ENCODE data around the gene CDHR2.
"Not testable (repeated sequence)": the region's sequence is repeated elsewhere in the genome, so short reads cannot be mapped to it uniquely, and the experiment has no call there.

CDHR2 gene

DNA sequence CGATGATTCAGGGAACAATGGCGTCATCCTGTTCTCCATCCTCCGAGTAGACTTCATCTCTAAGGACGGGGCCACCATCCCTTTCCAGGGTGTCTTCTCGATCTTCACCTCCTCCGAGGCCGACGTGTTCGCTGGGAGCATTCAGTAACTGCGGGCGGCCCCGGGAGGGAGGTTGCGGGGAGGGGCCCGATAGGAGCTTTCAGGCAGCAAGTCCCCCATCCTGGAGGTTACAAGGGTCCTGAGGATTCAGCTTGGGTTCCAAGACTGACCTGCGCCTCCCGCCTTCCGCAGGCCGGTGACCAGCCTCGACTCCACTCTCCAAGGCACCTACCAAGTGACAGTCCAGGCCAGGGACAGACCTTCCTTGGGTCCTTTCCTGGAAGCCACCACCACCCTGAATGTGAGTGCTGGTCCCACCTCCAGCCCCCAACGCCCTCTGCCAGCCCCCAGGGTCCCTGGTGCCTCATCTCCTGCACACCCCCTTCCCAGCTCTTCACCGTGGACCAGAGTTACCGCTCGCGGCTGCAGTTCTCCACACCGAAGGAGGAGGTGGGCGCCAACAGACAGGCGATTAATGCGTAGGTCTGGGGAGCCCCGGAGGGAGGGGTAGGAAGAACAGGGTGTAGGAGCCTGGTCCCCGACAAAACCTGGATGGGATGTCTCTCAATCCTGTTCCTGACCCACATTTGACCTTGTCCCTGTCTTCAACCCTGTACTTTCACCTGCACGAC lies 40.1 kb downstream of the CDHR2 start:
- Histone ChIP-seq H2BK120ac (ENCODE audit: low read depth, low read length) (no peak overlapping the region), H3K9ac (ENCODE audit: low read length) (no peak overlapping the region), H2BK5ac (ENCODE audit: low read length) (no peak overlapping the region), H4K8ac (ENCODE audit: low read depth, low read length) (no peak overlapping the region), H2BK15ac (replicated peaks; ENCODE audit: low read depth) (no peak overlapping the region), H3K79me2 (ENCODE audit: control insufficient read depth, insufficient read depth, low read length) (no peaks in the 10 kb centered on the region), H4K5ac (ENCODE audit: low read length) (no peak overlapping the region), H3K4ac (ENCODE audit: low read depth, low read length) (no peak overlapping the region), H3K79me1 (ENCODE audit: low read length) (no peaks in the 10 kb centered on the region), H3K4me3 (ENCODE audit: low read length) (no peak overlapping the region), H3K4me1 (ENCODE audit: control insufficient read depth, low read depth, low read length) (no peaks in the 10 kb centered on the region), H2AK5ac (ENCODE audit: low read length) (no peak overlapping the region), H3K4me2 (ENCODE audit: low read length) (no peak overlapping the region), H3K56ac (ENCODE audit: low read length) (no peak overlapping the region), H3K27ac (ENCODE audit: low read depth, low read length) (no peak overlapping the region), H3K18ac (ENCODE audit: low read length) (no peak overlapping the region), H3K23ac (ENCODE audit: low read length) (no peak overlapping the region), H3K36me3 (ENCODE audit: control insufficient read depth, insufficient read depth, low read length) (no peaks in the 10 kb centered on the region), H3K27me3 (ENCODE audit: insufficient read depth, low read length, poor library complexity) (no peaks in the 10 kb centered on the region)
- no CpG with 5 or more reads among the region's 31 CpGs for WGBS (ENCODE audit: extremely low coverage, insufficient coverage, low lambda C conversion rate)
- no peak for DNase-seq

DNA sequence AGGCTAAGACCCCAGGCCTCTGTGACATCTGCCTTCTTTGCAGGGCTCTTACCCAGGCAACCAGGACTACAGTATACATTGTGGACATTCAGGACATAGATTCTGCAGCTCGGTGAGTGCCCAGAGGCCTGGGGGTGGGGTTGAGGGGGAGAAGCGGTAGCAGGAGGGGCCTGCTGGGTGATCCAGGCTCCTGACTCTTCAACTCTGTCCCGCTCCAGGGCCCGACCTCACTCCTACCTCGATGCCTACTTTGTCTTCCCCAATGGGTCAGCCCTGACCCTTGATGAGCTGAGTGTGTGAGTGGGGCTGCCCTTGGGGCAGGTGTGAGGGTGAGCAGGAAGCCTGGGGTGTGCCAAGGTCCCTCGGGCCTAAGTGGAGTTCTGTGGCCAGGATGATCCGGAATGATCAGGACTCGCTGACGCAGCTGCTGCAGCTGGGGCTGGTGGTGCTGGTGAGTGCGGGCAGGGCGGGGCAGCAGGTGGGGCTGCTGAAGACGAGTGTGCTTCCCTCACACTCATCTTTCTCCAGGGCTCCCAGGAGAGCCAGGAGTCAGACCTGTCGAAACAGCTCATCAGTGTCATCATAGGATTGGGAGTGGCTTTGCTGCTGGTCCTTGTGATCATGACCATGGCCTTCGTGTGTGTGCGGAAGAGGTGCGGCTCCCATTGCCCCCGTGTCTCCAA lies 41.0 kb downstream of the CDHR2 start:
- H4K5ac ChIP-seq (ENCODE audit: low read length) = no peak overlapping the region
- no peak overlapping the region for H3K9ac ChIP-seq (ENCODE audit: low read length)
- no peak overlapping the region for H4K8ac ChIP-seq (ENCODE audit: low read depth, low read length)
- no peak overlapping the region for H2BK15ac ChIP-seq (replicated peaks; ENCODE audit: low read depth)
- no peak overlapping the region for H3K56ac ChIP-seq (ENCODE audit: low read length)
- H3K79me2 ChIP-seq (ENCODE audit: control insufficient read depth, insufficient read depth, low read length) = no peaks in the 10 kb centered on the region
- no peak for DNase-seq
- H3K27me3 ChIP-seq (ENCODE audit: insufficient read depth, low read length, poor library complexity) = no peaks in the 10 kb centered on the region
- H3K4me1 ChIP-seq (ENCODE audit: control insufficient read depth, low read depth, low read length) = no peaks in the 10 kb centered on the region
- no peak overlapping the region for H3K4me2 ChIP-seq (ENCODE audit: low read length)
- H3K23ac ChIP-seq (ENCODE audit: low read length) = no peak overlapping the region
- no peak overlapping the region for H3K27ac ChIP-seq (ENCODE audit: low read depth, low read length)
- no peak overlapping the region for H3K4ac ChIP-seq (ENCODE audit: low read depth, low read length)
- H2BK120ac ChIP-seq (ENCODE audit: low read depth, low read length) = no peak overlapping the region
- H3K79me1 ChIP-seq (ENCODE audit: low read length) = no peaks in the 10 kb centered on the region
- no peak overlapping the region for H3K4me3 ChIP-seq (ENCODE audit: low read length)
- no peaks in the 10 kb centered on the region for H3K36me3 ChIP-seq (ENCODE audit: control insufficient read depth, insufficient read depth, low read length)
- no peak overlapping the region for H3K18ac ChIP-seq (ENCODE audit: low read length)
- no peak overlapping the region for H2BK5ac ChIP-seq (ENCODE audit: low read length)
- WGBS (ENCODE audit: extremely low coverage, insufficient coverage, low lambda C conversion rate) = no CpG with 5 or more reads among the region's 17 CpGs
- no peak overlapping the region for H2AK5ac ChIP-seq (ENCODE audit: low read length)

- H3K27ac ChIP-seq (ENCODE audit: low read depth, low read length); DNase-seq; H3K27me3 ChIP-seq (ENCODE audit: insufficient read depth, low read length, poor library complexity); H4K8ac ChIP-seq (ENCODE audit: low read depth, low read length); H2BK5ac ChIP-seq (ENCODE audit: low read length); H3K79me2 ChIP-seq (ENCODE audit: control insufficient read depth, insufficient read depth, low read length); H2BK15ac ChIP-seq (replicated peaks; ENCODE audit: low read depth); H3K9ac ChIP-seq (ENCODE audit: low read length); H2AK5ac ChIP-seq (ENCODE audit: low read length); H3K36me3 ChIP-seq (ENCODE audit: control insufficient read depth, insufficient read depth, low read length); H3K79me1 ChIP-seq (ENCODE audit: low read length); H3K4ac ChIP-seq (ENCODE audit: low read depth, low read length); H4K5ac ChIP-seq (ENCODE audit: low read length); H3K4me3 ChIP-seq (ENCODE audit: low read length); H2BK120ac ChIP-seq (ENCODE audit: low read depth, low read length); H3K18ac ChIP-seq (ENCODE audit: low read length); H3K23ac ChIP-seq (ENCODE audit: low read length); H3K4me1 ChIP-seq (ENCODE audit: control insufficient read depth, low read depth, low read length); H3K4me2 ChIP-seq (ENCODE audit: low read length); H3K56ac ChIP-seq (ENCODE audit: low read length): not testable (repeated sequence)
- no CpG with 5 or more reads among the region's 2 CpGs for WGBS (ENCODE audit: extremely low coverage, insufficient coverage, low lambda C conversion rate)
These were observed 42.5 kb downstream of the CDHR2 start for GRCh38 chr5:176591667-176592066.

DNA sequence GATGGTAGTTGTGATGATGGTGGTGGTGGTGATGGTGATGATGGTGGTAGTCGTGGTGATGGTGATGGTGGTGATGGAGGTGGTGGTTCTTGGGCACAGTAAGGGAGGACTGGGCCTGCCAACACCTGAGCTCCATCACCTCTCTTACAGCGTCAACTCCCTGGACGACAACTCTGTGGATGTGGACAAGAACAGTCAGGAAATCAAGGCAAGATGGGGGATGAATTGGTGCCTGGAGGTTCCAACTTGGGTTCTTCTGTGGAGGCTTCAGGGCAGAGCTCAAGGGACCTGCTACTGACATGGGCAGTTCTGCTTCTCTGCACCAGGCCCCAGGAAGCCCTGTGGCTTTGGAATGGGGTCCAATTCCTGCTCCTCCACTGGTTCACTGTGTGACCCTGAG lies 43.4 kb downstream of the CDHR2 start:
- no peaks in the 10 kb centered on the region for H3K79me2 ChIP-seq (ENCODE audit: control insufficient read depth, insufficient read depth, low read length)
- H3K4me3 ChIP-seq (ENCODE audit: low read length) = no peak overlapping the region
- no CpG with 5 or more reads among the region's 3 CpGs for WGBS (ENCODE audit: extremely low coverage, insufficient coverage, low lambda C conversion rate)
- H3K56ac ChIP-seq (ENCODE audit: low read length) = no peak overlapping the region
- H4K5ac ChIP-seq (ENCODE audit: low read length) = no peak overlapping the region
- no peak for DNase-seq
- H3K4ac ChIP-seq (ENCODE audit: low read depth, low read length) = no peak overlapping the region
- H3K27ac ChIP-seq (ENCODE audit: low read depth, low read length) = no peak overlapping the region
- no peak overlapping the region for H2BK120ac ChIP-seq (ENCODE audit: low read depth, low read length)
- no peak overlapping the region for H3K9ac ChIP-seq (ENCODE audit: low read length)
- no peaks in the 10 kb centered on the region for H3K36me3 ChIP-seq (ENCODE audit: control insufficient read depth, insufficient read depth, low read length)
- H3K27me3 ChIP-seq (ENCODE audit: insufficient read depth, low read length, poor library complexity) = no peaks in the 10 kb centered on the region
- H3K79me1 ChIP-seq (ENCODE audit: low read length) = no peaks in the 10 kb centered on the region
- H2AK5ac ChIP-seq (ENCODE audit: low read length) = no peak overlapping the region
- no peak overlapping the region for H3K18ac ChIP-seq (ENCODE audit: low read length)
- no peak overlapping the region for H2BK15ac ChIP-seq (replicated peaks; ENCODE audit: low read depth)
- no peak overlapping the region for H3K4me2 ChIP-seq (ENCODE audit: low read length)
- no peak overlapping the region for H3K23ac ChIP-seq (ENCODE audit: low read length)
- H4K8ac ChIP-seq (ENCODE audit: low read depth, low read length) = no peak overlapping the region
- H3K4me1 ChIP-seq (ENCODE audit: control insufficient read depth, low read depth, low read length) = no peaks in the 10 kb centered on the region
- H2BK5ac ChIP-seq (ENCODE audit: low read length) = no peak overlapping the region

- Histone ChIP-seq H3K79me2 (ENCODE audit: control insufficient read depth, insufficient read depth, low read length) (no peaks in the 10 kb centered on the region), H2BK120ac (ENCODE audit: low read depth, low read length) (no peak overlapping the region), H3K27me3 (ENCODE audit: insufficient read depth, low read length, poor library complexity) (no peaks in the 10 kb centered on the region), H3K4ac (ENCODE audit: low read depth, low read length) (no peak overlapping the region), H3K4me3 (ENCODE audit: low read length) (no peak overlapping the region), H3K4me1 (ENCODE audit: control insufficient read depth, low read depth, low read length) (no peaks in the 10 kb centered on the region), H3K23ac (ENCODE audit: low read length) (no peak overlapping the region), H3K56ac (ENCODE audit: low read length) (no peak overlapping the region), H4K8ac (ENCODE audit: low read depth, low read length) (no peak overlapping the region), H4K5ac (ENCODE audit: low read length) (no peak overlapping the region), H3K27ac (ENCODE audit: low read depth, low read length) (no peak overlapping the region), H3K36me3 (ENCODE audit: control insufficient read depth, insufficient read depth, low read length) (no peaks in the 10 kb centered on the region), H2AK5ac (ENCODE audit: low read length) (no peak overlapping the region), H3K18ac (ENCODE audit: low read length) (no peak overlapping the region), H3K79me1 (ENCODE audit: low read length) (no peaks in the 10 kb centered on the region), H2BK5ac (ENCODE audit: low read length) (no peak overlapping the region), H3K9ac (ENCODE audit: low read length) (no peak overlapping the region), H3K4me2 (ENCODE audit: low read length) (no peak overlapping the region), H2BK15ac (replicated peaks; ENCODE audit: low read depth) (no peak overlapping the region)
- DNase-seq = no peak
- no CpG with 5 or more reads among the region's 12 CpGs for WGBS (ENCODE audit: extremely low coverage, insufficient coverage, low lambda C conversion rate)
These were observed 44.2 kb downstream of the CDHR2 start for GRCh38 chr5:176593273-176593869.

Data from mesendoderm (in vitro differentiated cells).